Subcutaneous adipose tissue (tissue), 4 donors: ENCODE measurements around the gene TP63. TPM values are rescaled to one million over a fixed set of nuclear protein-coding genes. Genes with fewer than 3 reads are reported as not detected.

Experiments
- total RNA-seq, 4 donors: library from RNA; depleted of rRNA; stranded (reverse); fragments of >200 nt; gene quantifications; one replicate each; pipeline ENCODE4 v1.1.0, GENCODE V29; 2016
- TF ChIP-seq, protein P1 (sequence below): fragments of 450-650 bp; IDR thresholded peaks from one replicate; pipeline ENCODE4 v1.5.1; 2016; ENCODE audit warnings: low read depth, mild to moderate bottlenecking, control low read depth, antibody characterized with exemption, moderate library complexity

Gene TP63
- total RNA-seq, 4 donors from 2014 or later = 0.17 to 0.44 TPM; not detected in 2

- TF ChIP-seq, protein P1, sequence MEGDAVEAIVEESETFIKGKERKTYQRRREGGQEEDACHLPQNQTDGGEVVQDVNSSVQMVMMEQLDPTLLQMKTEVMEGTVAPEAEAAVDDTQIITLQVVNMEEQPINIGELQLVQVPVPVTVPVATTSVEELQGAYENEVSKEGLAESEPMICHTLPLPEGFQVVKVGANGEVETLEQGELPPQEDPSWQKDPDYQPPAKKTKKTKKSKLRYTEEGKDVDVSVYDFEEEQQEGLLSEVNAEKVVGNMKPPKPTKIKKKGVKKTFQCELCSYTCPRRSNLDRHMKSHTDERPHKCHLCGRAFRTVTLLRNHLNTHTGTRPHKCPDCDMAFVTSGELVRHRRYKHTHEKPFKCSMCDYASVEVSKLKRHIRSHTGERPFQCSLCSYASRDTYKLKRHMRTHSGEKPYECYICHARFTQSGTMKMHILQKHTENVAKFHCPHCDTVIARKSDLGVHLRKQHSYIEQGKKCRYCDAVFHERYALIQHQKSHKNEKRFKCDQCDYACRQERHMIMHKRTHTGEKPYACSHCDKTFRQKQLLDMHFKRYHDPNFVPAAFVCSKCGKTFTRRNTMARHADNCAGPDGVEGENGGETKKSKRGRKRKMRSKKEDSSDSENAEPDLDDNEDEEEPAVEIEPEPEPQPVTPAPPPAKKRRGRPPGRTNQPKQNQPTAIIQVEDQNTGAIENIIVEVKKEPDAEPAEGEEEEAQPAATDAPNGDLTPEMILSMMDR = no peak
Measured at GRCh38 chr3:189698811-189699210, 67.6 kb downstream of the TP63 start.

DNA sequence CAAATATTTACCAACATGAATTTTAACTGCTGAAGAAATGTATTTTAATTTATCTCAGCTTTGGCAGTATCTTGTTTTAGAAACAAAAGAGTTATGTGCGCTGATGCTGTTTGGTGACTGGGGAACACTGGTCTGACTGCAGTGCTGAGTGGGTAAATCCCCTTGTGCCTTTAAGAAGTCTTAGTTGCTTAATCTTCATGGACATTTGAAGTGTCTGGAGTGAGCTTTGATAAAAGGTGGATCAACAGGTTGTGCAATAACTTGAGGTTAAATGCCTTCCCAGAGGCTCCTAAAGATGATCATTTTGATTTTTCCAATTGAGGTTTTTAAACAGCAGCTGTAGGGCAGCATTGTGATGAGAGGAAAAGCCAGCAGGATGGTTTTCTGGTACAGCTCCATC, 68.7 kb downstream of the TP63 start:
- TF ChIP-seq, protein P1 = no peak

GRCh38 chr3:189702066-189702646, 71.0 kb downstream of the TP63 start:
- TF ChIP-seq, protein P1 = no peak

- TF ChIP-seq, protein P1 = no peak
Measured at GRCh38 chr3:189703865-189704264, 72.7 kb downstream of the TP63 start.

- TF ChIP-seq, protein P1 = no peak
Measured at GRCh38 chr3:189708375-189708774, 77.2 kb downstream of the TP63 start.

GRCh38 chr3:189710620-189711402, 79.6 kb downstream of the TP63 start:
- TF ChIP-seq, protein P1 = no peak

GRCh38 chr3:189712906-189713483, 81.8 kb downstream of the TP63 start:
- TF ChIP-seq, protein P1 = no peak
